SH-SY5Y (cell line): ENCODE results near the gene RAPGEF2.

ENCODE experiments used
- GATA2 ChIP-seq: IDR thresholded peaks from 2 replicates; pipeline ENCODE4 v1.6.1; 2011; ENCODE audit warnings: mild to moderate bottlenecking, low read depth, low read length
- GATA3 ChIP-seq: IDR thresholded peaks from 2 replicates; pipeline ENCODE4 v1.6.1; 2011; ENCODE audit warnings: low read depth, mild to moderate bottlenecking, low read length, moderate library complexity

DNA sequence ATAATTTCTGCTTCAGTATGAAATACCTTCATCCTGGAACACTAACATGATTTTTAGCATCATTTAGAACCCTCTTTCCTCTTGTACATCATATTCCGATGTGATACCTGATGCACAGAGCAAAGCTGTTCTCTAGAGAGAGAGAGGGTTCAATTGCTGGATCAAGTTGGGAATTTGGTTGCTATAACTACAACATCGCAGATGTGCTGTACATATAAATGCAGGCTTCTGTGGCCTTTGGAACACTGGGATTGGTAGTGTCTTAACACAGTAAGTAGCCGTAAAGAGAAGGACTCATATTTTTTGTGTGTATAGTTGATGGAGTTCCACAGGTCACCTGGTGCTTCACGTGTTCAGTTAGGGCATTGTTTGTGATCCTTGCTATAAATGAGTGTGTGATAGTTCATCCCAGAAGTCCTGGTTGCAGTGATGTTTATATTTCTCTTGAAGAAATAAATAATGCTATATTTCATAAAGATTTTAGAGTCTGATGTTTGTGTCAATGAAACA is 119.2 kb downstream of the RAPGEF2 start:
- TF ChIP-seq GATA2, result no peak
- TF ChIP-seq GATA3, result no peak
